ENCODE measurements around the gene DRD4. TPM values are rescaled to one million over a fixed set of nuclear protein-coding genes. Genes with fewer than 3 reads are reported as not detected.

DRD4 gene
- total RNA-seq, 1 donor: 0.10 TPM

GRCh38 chr11:605286-606129, 31.6 kb upstream of the DRD4 start:
- H3K27me3 ChIP-seq (ENCODE audit: insufficient read depth, low read length): no peaks in the 10 kb centered on the region
- no peak overlapping the region for H3K4me3 ChIP-seq (ENCODE audit: low read length)
- no peaks in the 10 kb centered on the region for H3K9me3 ChIP-seq (ENCODE audit: low read depth, low read length)
- H3K4me1 ChIP-seq (ENCODE audit: insufficient read depth, low read length): no peaks in the 10 kb centered on the region

- Histone ChIP-seq H3K9me3 (ENCODE audit: low read depth, low read length) (no peaks in the 10 kb centered on the region), H3K4me1 (ENCODE audit: insufficient read depth, low read length) (no peaks in the 10 kb centered on the region), H3K4me3 (ENCODE audit: low read length) (no peak overlapping the region), H3K27me3 (ENCODE audit: insufficient read depth, low read length) (no peaks in the 10 kb centered on the region)
Observed at GRCh38 chr11:606245-606644, 30.8 kb upstream of the DRD4 start.

DNA sequence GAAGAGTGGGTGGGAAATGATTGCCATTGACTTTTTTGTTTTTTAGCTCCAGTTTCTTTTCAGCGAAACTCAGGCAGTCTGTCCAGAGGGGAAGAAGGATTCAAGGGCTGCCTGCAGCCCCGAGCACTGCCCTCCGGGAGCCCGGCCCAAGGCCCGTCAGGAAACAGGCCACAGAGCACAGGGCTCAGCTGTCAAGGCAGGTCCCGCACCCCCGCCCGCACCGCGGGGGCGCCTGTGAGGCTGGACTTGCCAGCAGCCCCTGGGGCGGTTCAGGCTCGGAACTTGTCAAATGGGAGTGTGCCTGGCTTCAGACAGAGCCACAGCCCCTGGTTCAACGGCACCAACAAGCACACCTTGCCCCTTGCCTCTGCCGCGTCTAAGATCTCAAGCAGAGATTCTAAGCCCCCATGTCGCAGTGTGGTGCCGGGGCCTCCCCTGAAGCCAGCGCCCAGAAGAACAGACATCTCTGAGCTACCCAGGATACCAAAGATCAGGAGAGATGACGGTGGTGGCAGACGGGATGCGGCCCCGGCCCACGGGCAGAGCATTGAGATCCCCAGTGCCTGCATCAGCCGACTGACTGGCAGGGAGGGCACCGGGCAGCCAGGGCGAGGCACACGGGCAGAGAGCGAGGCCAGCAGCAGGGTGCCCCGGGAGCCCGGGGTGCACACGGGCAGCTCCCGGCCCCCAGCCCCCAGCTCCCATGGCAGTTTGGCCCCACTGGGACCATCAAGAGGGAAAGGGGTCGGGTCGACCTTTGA, 29.9 kb upstream of the DRD4 start:
- H3K4me3 ChIP-seq (ENCODE audit: low read length): no peak overlapping the region
- no peaks in the 10 kb centered on the region for H3K27me3 ChIP-seq (ENCODE audit: insufficient read depth, low read length)
- no peaks in the 10 kb centered on the region for H3K4me1 ChIP-seq (ENCODE audit: insufficient read depth, low read length)
- H3K9me3 ChIP-seq (ENCODE audit: low read depth, low read length): no peaks in the 10 kb centered on the region

- H3K4me1 ChIP-seq (ENCODE audit: insufficient read depth, low read length): peaks cover 3% of the 10 kb centered on the region
- H3K9me3 ChIP-seq (ENCODE audit: low read depth, low read length): no peaks in the 10 kb centered on the region
- H3K4me3 ChIP-seq (ENCODE audit: low read length): no peak overlapping the region
- H3K27me3 ChIP-seq (ENCODE audit: insufficient read depth, low read length): no peaks in the 10 kb centered on the region
Observed at GRCh38 chr11:607971-608659, 29.0 kb upstream of the DRD4 start.

DNA sequence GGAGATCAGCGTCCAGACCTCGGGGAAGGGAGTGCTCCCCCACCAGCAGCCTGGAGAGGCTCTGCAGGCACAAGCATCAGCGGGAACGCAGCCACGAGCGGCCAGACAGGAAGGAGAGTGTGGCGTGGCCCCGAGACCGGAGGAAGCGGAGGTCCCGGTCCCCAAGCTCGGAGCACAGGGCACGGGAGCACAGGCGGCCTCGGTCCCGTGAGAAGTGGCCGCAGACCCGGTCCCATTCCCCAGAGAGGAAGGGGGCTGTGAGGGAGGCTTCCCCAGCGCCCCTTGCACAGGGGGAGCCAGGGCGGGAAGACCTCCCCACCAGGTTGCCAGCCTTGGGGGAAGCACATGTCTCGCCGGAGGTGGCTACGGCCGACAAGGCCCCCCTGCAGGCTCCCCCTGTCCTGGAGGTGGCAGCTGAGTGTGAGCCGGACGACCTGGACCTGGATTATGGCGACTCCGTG, 28.2 kb upstream of the DRD4 start:
- no peaks in the 10 kb centered on the region for H3K9me3 ChIP-seq (ENCODE audit: low read depth, low read length)
- no peak overlapping the region for H3K4me3 ChIP-seq (ENCODE audit: low read length)
- peaks cover 7% of the 10 kb centered on the region for H3K4me1 ChIP-seq (ENCODE audit: insufficient read depth, low read length)
- no peaks in the 10 kb centered on the region for H3K27me3 ChIP-seq (ENCODE audit: insufficient read depth, low read length)

- H3K4me3 ChIP-seq (ENCODE audit: low read length): no peak overlapping the region
- H3K9me3 ChIP-seq (ENCODE audit: low read depth, low read length): no peaks in the 10 kb centered on the region
- H3K4me1 ChIP-seq (ENCODE audit: insufficient read depth, low read length): peaks cover 13% of the 10 kb centered on the region
- H3K27me3 ChIP-seq (ENCODE audit: insufficient read depth, low read length): no peaks in the 10 kb centered on the region
Observed at GRCh38 chr11:609341-609811, 27.7 kb upstream of the DRD4 start.

GRCh38 chr11:610146-610801, 26.8 kb upstream of the DRD4 start:
- Histone ChIP-seq H3K4me1 (ENCODE audit: insufficient read depth, low read length) (peaks cover 22% of the 10 kb centered on the region), H3K4me3 (ENCODE audit: low read length) (no peak overlapping the region), H3K9me3 (ENCODE audit: low read depth, low read length) (no peaks in the 10 kb centered on the region), H3K27me3 (ENCODE audit: insufficient read depth, low read length) (no peaks in the 10 kb centered on the region)

DNA sequence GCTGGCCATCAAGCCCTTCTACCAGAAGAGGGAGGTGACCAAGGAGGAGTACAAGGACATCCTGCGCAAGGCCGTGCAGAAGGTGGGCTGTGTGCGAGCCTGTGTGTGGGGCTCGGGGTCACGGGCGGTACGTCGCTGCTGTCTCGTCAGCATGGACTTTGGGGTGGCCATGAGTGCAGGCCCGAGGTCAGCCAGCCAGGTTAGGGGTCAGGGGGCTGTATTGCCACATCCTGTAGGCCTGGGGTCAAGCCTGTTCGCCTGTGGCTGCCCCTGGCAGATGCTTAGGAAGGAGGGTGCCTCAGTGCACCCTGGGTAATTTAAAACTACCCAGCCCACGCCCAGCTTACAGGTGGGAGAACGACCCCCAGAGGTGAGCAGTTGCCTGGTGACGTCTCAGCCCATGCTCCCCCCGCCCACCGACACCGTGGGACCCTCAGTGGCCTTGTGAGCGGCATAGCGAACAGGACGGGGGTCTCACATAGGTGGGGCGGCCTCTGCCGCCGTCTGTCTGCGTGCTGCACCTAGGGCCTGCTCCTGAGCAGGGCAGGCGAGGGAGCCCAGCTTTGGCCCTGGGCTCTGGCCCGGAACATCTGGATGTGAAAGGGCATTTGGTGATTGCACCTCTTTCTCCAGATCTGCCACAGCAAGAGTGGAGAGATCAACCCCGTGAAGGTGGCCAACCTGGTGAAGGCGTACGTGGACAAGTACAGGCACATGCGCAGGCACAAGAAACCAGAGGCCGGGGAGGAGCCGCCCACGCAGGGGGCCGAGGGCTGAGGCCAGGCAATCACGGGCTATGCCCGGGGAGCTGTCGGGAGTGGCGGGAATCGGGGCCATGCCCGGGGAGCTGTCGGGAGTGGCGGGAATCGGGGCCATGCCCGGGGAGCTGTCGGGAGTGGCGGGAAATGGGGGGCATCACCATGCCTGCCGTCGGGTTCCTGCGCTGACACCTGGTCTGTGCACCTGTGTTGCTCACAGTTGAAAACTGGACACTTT, 25.8 kb upstream of the DRD4 start:
- Histone ChIP-seq H3K4me3 (ENCODE audit: low read length) (no peak overlapping the region), H3K4me1 (ENCODE audit: insufficient read depth, low read length) (peaks cover 25% of the 10 kb centered on the region), H3K27me3 (ENCODE audit: insufficient read depth, low read length) (no peaks in the 10 kb centered on the region), H3K9me3 (ENCODE audit: low read depth, low read length) (no peaks in the 10 kb centered on the region)

- no peaks in the 10 kb centered on the region for H3K27me3 ChIP-seq (ENCODE audit: insufficient read depth, low read length)
- no peak overlapping the region for H3K4me3 ChIP-seq (ENCODE audit: low read length)
- H3K4me1 ChIP-seq (ENCODE audit: insufficient read depth, low read length): peaks cover 34% of the 10 kb centered on the region
- H3K9me3 ChIP-seq (ENCODE audit: low read depth, low read length): no peaks in the 10 kb centered on the region
Observed at GRCh38 chr11:612201-612960, 24.7 kb upstream of the DRD4 start.

- Histone ChIP-seq H3K4me3 (ENCODE audit: low read length) (no peak overlapping the region), H3K4me1 (ENCODE audit: insufficient read depth, low read length) (peaks cover 34% of the 10 kb centered on the region), H3K9me3 (ENCODE audit: low read depth, low read length) (no peaks in the 10 kb centered on the region), H3K27me3 (ENCODE audit: insufficient read depth, low read length) (no peaks in the 10 kb centered on the region)
Observed at GRCh38 chr11:612961-613300, 24.1 kb upstream of the DRD4 start.

DNA sequence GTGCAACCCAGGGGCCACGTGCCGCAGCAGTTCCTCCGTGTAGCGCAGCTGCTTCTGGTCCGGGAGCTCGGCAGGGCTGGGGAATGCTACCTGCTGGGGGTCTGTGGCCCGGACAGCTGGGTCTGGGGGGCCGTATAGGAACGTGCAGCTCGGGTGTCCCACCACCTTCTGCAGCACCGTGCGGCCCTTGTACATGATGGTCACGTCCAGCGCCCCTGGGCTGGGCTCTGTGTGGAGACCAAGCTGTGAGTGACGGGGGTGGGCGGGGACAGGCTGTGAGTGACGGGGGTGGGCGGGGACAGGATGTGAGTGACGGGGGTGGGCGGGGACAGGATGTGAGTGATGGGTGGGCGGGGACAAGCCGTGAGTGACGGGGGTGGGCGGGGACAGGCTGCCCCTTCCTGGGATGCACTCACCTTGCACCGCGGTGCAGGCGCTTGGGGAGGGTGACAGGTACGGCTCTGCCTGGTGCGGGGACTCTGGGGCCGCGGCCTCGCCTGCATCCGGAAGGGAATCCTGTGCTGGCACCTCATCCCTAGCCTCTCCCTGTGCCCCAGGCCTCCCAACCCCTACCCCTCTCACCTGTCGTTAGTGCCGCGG, 23.6 kb upstream of the DRD4 start:
- Histone ChIP-seq H3K27me3 (ENCODE audit: insufficient read depth, low read length) (no peaks in the 10 kb centered on the region), H3K4me1 (ENCODE audit: insufficient read depth, low read length) (peaks cover 34% of the 10 kb centered on the region), H3K9me3 (ENCODE audit: low read depth, low read length) (no peaks in the 10 kb centered on the region), H3K4me3 (ENCODE audit: low read length) (no peak overlapping the region)

DNA sequence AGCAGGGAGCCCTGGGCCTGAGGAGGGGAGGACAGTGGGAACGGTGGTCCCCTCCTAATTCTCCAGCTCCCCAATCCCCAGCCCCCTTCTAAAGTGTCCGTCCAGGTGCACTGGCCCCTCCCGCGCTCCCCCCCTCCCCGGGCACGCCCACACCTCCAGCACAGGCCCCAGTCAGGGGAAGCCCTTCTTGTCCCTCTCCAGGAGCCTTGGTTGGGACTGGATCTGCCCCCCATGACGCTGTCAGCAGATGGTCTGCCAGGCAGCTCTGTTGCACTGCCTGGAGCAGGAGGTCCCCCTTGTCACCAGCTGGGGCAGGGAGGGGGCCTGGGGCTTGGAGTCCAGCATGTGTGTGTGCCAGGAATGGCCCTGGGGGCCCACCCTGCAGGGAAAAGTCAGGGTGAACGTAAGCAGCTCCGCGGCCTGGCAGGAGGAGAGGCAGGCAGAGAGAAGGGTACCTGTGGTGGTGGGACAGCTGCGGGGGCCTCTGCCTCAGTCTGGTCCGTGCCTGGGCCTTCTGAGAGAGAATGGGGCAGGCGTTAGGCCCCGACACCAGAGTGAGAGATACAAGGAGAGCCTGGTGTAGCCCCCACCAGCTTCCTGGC, 22.9 kb upstream of the DRD4 start:
- H3K4me1 ChIP-seq (ENCODE audit: insufficient read depth, low read length): peaks cover 34% of the 10 kb centered on the region
- H3K4me3 ChIP-seq (ENCODE audit: low read length): peak overlapping the region; percentile 87
- no peaks in the 10 kb centered on the region for H3K27me3 ChIP-seq (ENCODE audit: insufficient read depth, low read length)
- no peaks in the 10 kb centered on the region for H3K9me3 ChIP-seq (ENCODE audit: low read depth, low read length)

Data from mononuclear cell (primary cell).